HG03520 (cell line): ENCODE results near the gene HSFX3.
"Not testable (repeated sequence)": the region's sequence is repeated elsewhere in the genome, so short reads cannot be mapped to it uniquely, and the experiment has no call there.

Experiments used
- ATAC-seq: cut with Tn5 transposase; IDR thresholded peaks from one replicate; pipeline ENCODE4 v1.9.1; 2021; ENCODE audit warnings: mild to moderate bottlenecking, moderate library complexity; ENCODE audit not compliant: unreplicated experiment

The HSFX3 gene

DNA sequence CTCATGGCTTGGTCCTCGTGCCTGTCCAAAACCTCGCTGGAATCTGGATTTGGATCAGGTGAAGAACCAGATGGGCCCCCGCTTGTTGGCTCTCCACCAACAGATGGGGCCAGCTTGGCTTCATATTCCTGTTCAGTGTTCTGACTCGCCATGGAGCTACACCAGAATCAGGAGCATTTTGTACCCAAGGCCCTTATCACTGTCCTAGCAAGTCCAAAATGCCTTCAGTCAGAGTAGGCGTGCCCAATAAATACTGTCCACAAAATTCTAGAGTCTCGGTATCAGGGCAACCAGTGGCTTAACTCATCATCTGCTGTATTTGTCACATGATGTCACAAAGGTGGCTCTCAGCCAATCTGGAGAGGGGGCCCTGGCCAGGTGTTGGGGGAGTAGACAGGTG, at the start of gene HSFX3:
Gene HSFX3 (minus strand): TSS at position 224 of the 400 bp plus-strand sequence. CDS start 72 bp downstream, at position 152.
- not testable (repeated sequence) for ATAC-seq

DNA sequence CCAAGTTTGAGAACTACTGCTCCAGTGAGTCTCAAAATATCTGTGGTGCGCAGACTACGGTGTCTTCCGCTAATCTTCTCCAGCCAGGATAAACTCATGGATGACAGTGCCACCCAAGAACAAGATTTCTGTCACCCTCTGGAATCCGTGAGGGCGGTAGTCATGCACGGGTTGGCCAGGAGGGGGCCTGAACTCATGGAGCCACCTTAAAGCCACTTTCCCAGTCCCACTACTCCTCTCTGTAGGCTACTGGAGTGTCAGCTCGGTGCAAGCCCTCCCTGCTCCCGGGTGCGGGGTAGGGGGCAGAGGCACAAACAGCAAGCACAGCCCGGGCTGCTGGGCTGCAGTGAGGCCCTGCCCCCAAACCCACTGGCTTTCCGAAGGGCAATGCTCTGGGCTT, 48.9 kb upstream of the HSFX3 start:
- ATAC-seq = not testable (repeated sequence)

GRCh38 chrX:149595943-149596342, 46.2 kb upstream of the HSFX3 start:
- not testable (repeated sequence) for ATAC-seq

DNA sequence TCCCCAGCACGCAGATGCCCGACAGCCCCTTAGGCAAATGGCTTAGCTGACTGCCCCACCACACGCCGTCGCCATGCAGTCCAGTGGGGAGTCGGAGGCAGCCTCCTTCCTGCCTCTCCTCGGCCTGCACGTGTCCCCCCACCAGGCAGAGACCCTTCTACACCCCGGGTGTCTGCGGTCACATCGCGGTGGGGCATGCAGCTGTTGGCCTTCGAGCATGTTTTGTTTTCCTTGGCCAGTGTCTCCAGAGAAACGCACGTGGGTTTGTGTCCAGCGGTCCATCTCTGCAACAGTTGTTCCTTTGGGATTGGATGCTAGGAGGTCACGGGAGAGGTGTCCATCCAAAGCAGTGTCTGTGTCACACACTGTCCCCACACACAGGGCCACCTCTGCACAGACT, 45.5 kb upstream of the HSFX3 start, which contains the start of gene HSFX2:
Gene HSFX2 (minus strand): TSS at position 101 of the 400 bp plus-strand sequence. CDS start 614 bp downstream, outside the sequence.
- ATAC-seq = not testable (repeated sequence)

- ATAC-seq = not testable (repeated sequence)
Measured at GRCh38 chrX:149590993-149591392, 41.3 kb upstream of the HSFX3 start.

- not testable (repeated sequence) for ATAC-seq
Measured at GRCh38 chrX:149587359-149587758, 37.6 kb upstream of the HSFX3 start, which contains the start of gene MAGEA9B. Gene MAGEA9B, minus strand, starts transcription at chrX:149587459. Its CDS starts 4,280 bp downstream, at chrX:149583179.

GRCh38 chrX:149585631-149586030, 35.9 kb upstream of the HSFX3 start:
- not testable (repeated sequence) for ATAC-seq

DNA sequence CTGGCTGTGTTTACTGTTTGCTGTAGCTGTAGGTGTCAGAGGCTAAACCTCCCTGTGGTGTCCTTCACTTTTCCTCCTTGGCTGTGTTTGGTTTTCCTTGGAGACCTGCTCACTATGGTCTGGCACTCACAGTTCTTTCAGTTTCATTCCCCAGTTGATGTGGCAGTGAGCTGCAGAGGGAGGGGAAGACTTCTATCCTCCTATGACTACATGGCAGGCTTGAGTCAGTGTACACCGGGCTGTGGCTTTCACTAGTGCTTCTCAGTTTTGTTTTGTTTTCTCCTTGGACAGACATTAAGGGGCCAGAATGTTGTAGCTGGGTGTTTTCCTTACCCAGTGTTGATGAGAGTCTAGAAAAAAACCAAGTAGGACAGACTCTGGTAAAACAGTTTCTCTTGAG, 23.7 kb upstream of the HSFX3 start:
- peak; percentile 100 for ATAC-seq

DNA sequence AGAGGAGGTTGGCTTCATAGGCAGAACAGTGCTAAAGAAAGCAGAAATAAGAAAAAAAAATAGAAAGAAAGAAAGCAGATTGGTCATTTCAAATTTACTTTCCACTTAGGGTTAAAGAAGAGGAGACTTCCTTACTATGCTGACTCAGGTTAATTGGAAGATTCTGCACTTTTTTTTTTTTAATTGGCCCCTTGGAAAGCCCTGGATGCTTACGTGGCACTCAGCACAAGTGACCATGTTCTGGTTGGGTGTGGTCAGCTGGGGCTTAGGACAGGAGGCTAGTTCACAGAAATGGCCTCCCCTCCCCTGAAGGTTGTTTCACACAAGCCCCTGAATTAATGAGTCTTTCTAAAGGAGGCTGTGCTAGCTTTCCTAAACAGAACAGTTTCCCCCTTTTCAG, 23.0 kb upstream of the HSFX3 start:
- ATAC-seq = no peak

- no peak for ATAC-seq
Measured at GRCh38 chrX:149571770-149572169, 22.0 kb upstream of the HSFX3 start.

DNA sequence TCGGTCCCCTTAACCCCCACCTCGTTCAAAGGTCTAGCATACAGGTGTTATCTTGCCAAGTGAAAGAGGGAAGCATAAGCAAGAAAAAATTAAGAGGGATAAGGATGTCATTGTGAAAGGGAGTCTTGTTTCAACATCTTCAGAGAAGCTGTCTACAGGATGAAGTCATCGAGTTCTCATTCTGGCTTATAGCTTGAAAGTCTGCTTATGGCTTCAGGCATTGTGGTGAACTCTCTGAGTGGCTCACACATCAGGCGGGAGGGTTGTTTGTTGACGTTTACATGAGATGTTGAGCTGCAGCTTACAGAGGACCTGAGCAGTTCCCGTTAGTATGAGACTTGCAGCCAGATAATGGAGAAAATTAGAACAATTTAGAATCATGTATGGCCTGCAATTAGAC, 20.9 kb upstream of the HSFX3 start:
- no peak for ATAC-seq

DNA sequence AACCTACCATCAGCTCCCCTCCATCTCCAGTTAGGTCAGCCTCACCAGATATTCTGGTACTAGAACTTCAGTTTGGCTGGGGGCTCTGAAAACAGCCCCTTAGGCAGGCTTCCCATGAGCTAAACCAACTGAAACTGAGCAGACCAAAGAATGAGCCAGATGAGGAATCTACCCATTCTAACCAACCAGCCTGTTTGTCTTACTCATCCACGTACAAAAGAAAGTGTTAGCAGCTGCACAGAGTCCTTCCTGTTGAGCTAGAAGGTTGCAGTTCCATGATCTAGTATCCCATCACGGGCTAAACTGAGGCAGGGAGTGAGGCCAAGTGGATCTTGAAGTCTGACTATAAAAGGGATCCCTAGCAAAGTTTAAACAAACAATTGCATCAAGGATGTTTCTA, 20.0 kb upstream of the HSFX3 start:
- ATAC-seq = no peak

- ATAC-seq = no peak
Measured at GRCh38 chrX:149568701-149569296, 19.1 kb upstream of the HSFX3 start.

DNA sequence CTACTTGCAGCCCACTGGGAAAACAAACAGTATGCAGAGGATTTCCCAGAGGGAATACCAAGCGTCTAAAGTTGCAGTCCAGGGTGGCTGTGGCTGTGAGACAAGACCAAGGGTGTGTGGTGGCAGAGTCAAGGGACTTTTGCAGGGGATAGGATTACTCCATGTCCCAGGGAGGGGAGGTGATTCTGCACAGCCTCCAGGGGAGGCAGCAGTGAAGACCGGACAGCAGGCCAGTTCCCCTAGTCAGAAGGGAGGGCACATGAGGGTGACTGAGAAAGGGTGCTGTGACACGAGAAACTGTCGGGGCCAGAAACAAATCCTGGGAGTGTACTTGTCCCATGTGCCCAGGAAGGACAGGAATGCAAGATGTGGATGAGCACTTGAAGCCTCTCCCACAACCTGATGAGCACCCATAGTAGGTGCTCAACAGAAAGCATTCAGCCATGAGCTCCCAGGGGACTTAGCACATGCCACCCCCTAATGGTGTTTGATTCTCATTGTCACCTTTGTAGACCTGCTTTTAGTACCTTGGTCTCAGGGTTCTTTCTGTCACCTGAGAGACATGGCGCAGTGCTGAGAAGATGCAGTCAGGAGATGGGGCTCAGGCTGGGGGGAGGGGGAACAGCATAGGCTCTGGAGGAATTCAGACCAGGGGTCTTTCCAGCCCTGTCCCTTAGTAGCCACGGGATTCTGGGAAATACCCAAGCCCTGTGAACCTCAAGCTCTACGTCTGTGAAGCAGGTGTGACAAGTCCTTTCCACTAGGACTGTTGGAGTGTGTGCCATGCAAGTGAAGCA, 18.1 kb upstream of the HSFX3 start:
- ATAC-seq = no peak

- no peak for ATAC-seq
Measured at GRCh38 chrX:149563359-149563758, 13.6 kb upstream of the HSFX3 start.

GRCh38 chrX:149555251-149555650, 5.5 kb upstream of the HSFX3 start:
- not testable (repeated sequence) for ATAC-seq

GRCh38 chrX:149551939-149552248, 2.2 kb upstream of the HSFX3 start:
- not testable (repeated sequence) for ATAC-seq

DNA sequence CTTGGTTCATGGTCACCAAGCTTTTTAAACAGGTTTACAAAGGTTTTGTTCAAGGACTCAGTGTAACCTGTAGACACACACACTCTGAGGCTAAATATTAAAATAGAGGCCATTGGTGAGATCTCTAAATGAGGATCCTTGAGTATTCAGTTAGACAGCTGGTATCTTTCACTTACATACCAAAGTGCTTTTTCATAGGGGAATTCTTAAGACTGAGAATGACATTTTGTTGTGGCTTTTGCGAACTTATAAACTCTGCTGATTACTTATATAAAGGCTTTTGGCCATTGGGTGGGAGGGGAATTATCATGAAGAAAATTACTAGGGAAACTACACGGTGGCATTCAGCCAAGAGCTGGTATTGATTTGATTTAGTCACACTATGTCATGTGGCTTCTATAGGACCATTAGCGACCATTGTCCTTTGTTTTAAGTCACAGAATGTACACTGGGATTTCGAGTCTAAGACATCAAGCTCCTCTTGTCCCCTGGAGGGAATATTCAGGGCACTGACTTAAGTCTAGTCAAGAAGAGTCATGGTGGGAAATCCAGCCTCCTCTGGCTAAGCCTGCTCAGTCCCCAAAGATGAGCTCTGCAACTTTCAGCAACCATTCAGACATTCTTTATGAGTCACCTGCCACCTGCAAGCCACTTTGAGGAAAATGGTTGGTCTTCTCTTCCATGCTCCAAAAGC, 1.7 kb upstream of the HSFX3 start:
- ATAC-seq = not testable (repeated sequence)

DNA sequence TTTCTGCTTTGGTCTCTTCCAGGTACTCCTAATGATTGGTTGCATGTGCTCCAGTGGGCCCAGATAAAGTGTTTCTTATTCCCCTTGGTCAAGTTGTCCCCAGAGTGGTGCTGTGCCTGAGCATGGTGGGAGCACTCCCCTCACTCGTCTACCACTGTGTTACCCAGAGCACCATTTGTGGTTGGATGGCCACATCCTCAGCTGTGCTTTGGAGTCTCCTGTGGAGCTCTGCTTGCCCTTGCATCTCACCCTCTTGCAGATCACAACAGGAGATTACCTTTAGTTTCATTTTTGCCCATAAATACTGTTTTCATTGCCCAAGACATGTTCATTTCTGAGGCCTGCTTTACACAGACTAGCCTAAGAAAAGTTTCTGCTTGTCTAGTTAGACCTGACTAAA, 730 bp upstream of the HSFX3 start:
- ATAC-seq = not testable (repeated sequence)

DNA sequence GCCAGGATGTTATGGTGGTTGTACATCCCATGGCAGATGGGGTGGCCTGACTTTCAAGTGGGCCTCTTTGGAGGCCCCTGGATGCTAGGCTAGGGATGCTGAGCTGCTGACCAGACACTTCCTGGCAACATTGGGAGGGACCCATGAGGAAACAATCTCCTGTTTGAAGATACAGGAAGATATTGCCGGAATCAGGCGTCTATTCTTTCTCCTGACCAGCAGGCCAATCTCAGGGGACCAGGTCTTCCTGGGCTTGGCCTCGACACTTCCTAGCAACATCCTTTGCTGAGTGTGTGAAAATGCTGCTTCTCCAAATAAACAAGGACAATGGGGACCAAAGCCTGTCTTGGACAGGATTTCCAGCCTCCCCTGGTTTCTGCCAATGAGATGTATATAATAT, 1.9 kb downstream of the HSFX3 start:
- not testable (repeated sequence) for ATAC-seq

- not testable (repeated sequence) for ATAC-seq
Measured at GRCh38 chrX:149546962-149547361, 2.8 kb downstream of the HSFX3 start.
